ENCODE data around the gene CLEC9A. TPM values are rescaled to one million over a fixed set of nuclear protein-coding genes. Genes with fewer than 3 reads are reported as not detected.

Gene CLEC9A
- total and polyA plus RNA-seq, 9 of the 15 experiments (the other 6 are each of a cell fraction or from before 2014, with no cell fraction given): not detected

DNA sequence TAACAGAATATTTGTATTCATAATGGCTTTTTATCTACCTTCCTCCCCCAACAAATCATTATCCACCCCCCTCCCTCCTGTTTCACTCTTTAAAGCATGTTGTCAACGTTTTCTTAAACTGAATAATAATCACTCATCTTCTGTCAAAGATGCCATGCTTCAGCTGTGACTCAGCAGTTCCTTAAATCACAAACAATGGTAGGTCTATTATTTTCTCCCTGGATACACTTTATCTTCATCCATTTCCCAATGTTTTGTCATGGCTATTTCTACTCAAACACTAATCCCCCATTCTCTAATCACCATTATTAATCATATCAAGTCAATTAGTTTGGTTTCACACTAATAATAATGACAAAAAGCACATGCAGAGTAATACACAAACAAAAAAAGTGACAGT, 13.6 kb upstream of the CLEC9A start:
- peak in 1 of 4 experiments; percentile 4 for DNase-seq (ENCODE audit: extremely low read depth in 1 of 4, low spot score in 3 of 4)
- FAIRE-seq: no peak
- Histone ChIP-seq H3K4me1 (replicated peaks in 1 of 2; ENCODE audit: control insufficient read depth in 2 of 2, insufficient read depth in 2 of 2, low read length in 2 of 2) (no peaks in the 10 kb centered on the region), H4K20me1 (replicated peaks; ENCODE audit: control insufficient read depth, insufficient read depth, low read length) (no peaks in the 10 kb centered on the region), H3K79me2 (ENCODE audit: control insufficient read depth, insufficient read depth, low read length) (no peaks in the 10 kb centered on the region), H3K36me3 (ENCODE audit: control insufficient read depth, insufficient read depth, low read length) (no peaks in the 10 kb centered on the region), H3K4me2 (ENCODE audit: insufficient read depth, low read length) (no peak overlapping the region), H3K4me3 (no peak overlapping the region), H3K27me3 (ENCODE audit: control insufficient read depth in 2 of 2, insufficient read depth in 2 of 2, low read length in 2 of 2) (no peaks in the 10 kb centered on the region), H3K9ac (ENCODE audit: insufficient read depth in 1 of 2, low read depth in 2 of 2, low read length in 2 of 2) (no peak overlapping the region), H2AFZ (ENCODE audit: low read depth, low read length) (no peak overlapping the region), H3K9me3 (replicated peaks; ENCODE audit: control insufficient read depth, insufficient read depth, low read depth, low read length) (no peaks in the 10 kb centered on the region), H3K27ac (ENCODE audit: extremely low read depth, low read depth, low read length) (no peak overlapping the region), H3K9me1 (ENCODE audit: control insufficient read depth, insufficient read depth, low read length) (no peaks in the 10 kb centered on the region)
- TF ChIP-seq, protein P1, sequence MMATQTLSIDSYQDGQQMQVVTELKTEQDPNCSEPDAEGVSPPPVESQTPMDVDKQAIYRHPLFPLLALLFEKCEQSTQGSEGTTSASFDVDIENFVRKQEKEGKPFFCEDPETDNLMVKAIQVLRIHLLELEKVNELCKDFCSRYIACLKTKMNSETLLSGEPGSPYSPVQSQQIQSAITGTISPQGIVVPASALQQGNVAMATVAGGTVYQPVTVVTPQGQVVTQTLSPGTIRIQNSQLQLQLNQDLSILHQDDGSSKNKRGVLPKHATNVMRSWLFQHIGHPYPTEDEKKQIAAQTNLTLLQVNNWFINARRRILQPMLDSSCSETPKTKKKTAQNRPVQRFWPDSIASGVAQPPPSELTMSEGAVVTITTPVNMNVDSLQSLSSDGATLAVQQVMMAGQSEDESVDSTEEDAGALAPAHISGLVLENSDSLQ (IDR thresholded peaks at IDR 0.05): 0 out of 2 replicates have a peak, but pooled peaks have one; percentile 12
- TF ChIP-seq MAFF (IDR thresholded peaks at IDR 0.05; ENCODE audit: low read length) (peak; percentile 20; the same call in 1 of the 2 replicates), PBX2 (CRISPR knock-in tag; IDR thresholded peaks at IDR 0.05; ENCODE audit: low read depth) (no peak), PBX2 (tag; conservative IDR thresholded peaks at IDR 0.05; ENCODE audit: low read depth) (peak; percentile 43), MEIS2 (IDR thresholded peaks at IDR 0.05; ENCODE audit: partially characterized antibody) (peak; percentile 71), NFE2 (IDR thresholded peaks at IDR 0.05; ENCODE audit: low read depth) (peak; percentile 61), FOXJ3 (CRISPR knock-in tag; IDR thresholded peaks at IDR 0.05) (no peak), ZNF316 (IDR thresholded peaks at IDR 0.05) (peak; percentile 38; the same call in 1 of the 2 replicates), NFE2L1 (tag; IDR thresholded peaks at IDR 0.05; ENCODE audit: borderline replicate concordance, low read depth) (peak; percentile 37; the same call in 1 of the 2 replicates), MAFG (tag; conservative IDR thresholded peaks at IDR 0.05) (peak; percentile 60), FOSL1 (tag; conservative IDR thresholded peaks at IDR 0.05) (no peak), ZNF551 (CRISPR knock-in tag; IDR thresholded peaks at IDR 0.05) (no peak)
- TF ChIP-seq, protein P2, sequence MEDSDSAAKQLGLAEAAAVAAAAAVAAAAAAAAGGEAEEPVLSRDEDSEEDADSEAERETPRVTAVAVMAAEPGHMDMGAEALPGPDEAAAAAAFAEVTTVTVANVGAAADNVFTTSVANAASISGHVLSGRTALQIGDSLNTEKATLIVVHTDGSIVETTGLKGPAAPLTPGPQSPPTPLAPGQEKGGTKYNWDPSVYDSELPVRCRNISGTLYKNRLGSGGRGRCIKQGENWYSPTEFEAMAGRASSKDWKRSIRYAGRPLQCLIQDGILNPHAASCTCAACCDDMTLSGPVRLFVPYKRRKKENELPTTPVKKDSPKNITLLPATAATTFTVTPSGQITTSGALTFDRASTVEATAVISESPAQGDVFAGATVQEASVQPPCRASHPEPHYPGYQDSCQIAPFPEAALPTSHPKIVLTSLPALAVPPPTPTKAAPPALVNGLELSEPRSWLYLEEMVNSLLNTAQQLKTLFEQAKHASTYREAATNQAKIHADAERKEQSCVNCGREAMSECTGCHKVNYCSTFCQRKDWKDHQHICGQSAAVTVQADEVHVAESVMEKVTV (CRISPR knock-in tag; IDR thresholded peaks at IDR 0.05): no peak
- POLR2A ChIA-PET: no interaction called here
- BruUV-seq (replicated peaks): no TSS peak
- in situ Hi-C loops (cut with MboI): no loop called here
- intact Hi-C loops (cut with micrococcal nuclease): no loop called here
- CTCF ChIA-PET (ENCODE audit: low intra/inter-chr PET ratio): no interaction called here
- 0% methylated on average over 1 of the region's 1 CpG for WGBS (ENCODE audit: insufficient coverage, low coverage, missing lambda C conversion rate)
- ATAC-seq: no peak
